BLaER1 treated with 17β-estradiol and CSF1 and Interleukin-3, amounts not matched to agents 10 nM and 100 nM (cell line): ENCODE measurements around the gene SUN1.

Source experiments
- H3K27ac ChIP-seq, 11 experiments: shearing (Covaris generic); formaldehyde crosslinking; 2 replicates each; pipeline ENCODE4 v1.8.1; 2022
- H3K27me3 ChIP-seq, 11 experiments: shearing (Covaris generic); formaldehyde crosslinking; 2 replicates each; pipeline ENCODE4 v1.8.1; 2022
- H3K36me3 ChIP-seq, 11 experiments: shearing (Covaris generic); formaldehyde crosslinking; 2 replicates each; pipeline ENCODE4 v1.8.1; 2022
- H3K4me1 ChIP-seq, 10 experiments: shearing (Covaris generic); formaldehyde crosslinking; 2 replicates each; pipeline ENCODE4 v1.8.1; 2022
- H3K4me2 ChIP-seq, 11 experiments: shearing (Covaris generic); formaldehyde crosslinking; 2 replicates each; pipeline ENCODE4 v1.8.1; 2022
- H3K4me3 ChIP-seq, 10 experiments: shearing (Covaris generic); formaldehyde crosslinking; 2 replicates each; pipeline ENCODE4 v1.8.1; 2022
- H3K9ac ChIP-seq, 11 experiments: shearing (Covaris generic); formaldehyde crosslinking; 2 replicates each; pipeline ENCODE4 v1.8.1; 2022
- H3K9me3 ChIP-seq, 11 experiments: shearing (Covaris generic); formaldehyde crosslinking; replicated peaks in 1 of 11; 2 replicates each; pipeline ENCODE4 v1.8.1; 2022
- H4K20me1 ChIP-seq, 11 experiments: shearing (Covaris generic); formaldehyde crosslinking; 2 replicates each; pipeline ENCODE4 v1.8.1; 2022
- Cebpa-rat ChIP-seq, 11 experiments: shearing (Covaris generic); IDR thresholded peaks; 2 replicates each; pipeline ENCODE4 v1.8.1; 2022

The SUN1 gene

DNA sequence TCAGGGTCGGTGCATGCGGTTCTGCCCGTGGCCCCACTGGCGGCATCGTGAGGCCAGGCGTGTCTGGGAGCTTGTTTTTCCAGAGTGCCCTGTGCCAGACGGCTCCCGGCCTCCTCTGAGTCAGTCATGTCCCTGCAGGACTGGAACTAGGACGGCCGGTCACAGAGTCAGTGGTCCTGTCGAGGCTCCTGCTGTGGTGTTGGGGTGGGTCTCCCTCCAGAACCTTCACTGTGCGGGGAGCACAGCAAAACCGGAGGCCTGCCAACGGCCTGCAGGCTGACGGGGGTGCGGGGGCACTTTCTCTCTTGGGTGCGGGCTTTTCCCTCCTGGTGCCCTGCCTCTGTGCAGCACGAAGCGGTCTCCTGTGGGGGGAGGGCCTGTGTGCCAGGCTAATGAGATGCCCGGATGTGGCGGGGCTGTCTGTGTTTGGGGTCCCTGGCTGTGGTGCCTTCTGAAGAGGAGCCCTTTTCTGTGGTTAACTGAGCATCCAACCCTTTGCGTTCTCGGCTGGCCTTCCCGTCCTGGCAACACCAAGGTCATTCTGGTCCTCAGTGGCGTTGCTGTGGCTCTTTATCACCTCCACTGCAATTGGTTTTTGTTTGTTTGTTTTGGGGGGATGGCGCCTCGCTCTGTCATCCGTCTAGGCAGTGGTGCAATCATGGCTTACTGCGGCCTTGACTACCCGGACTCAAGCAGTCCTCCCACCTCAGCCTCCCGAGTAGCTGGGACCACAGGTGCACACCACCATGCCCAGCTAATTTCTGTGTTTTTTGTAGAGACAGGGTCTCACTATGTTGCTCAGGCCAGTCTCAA lies 52.1 kb downstream of the SUN1 start:
- Histone ChIP-seq H3K27ac (peak overlapping the region in 1 of 11 experiments; percentile 22; a peak in 3 of 22 replicates), H3K36me3 (peaks cover 53 to 93% (median 75%) of the 10 kb centered on the region in 11 experiments), H3K4me2 (peak overlapping the region; percentile 9 to 90 (median 26); a peak in 17 of 22 replicates), H3K4me3 (no peak overlapping the region), H3K9ac (peak overlapping the region in 7 of 11 experiments; percentile 15 to 44 (median 28); a peak in 6 of 22 replicates), H3K27me3 (no peaks in the 10 kb centered on the region), H4K20me1 (peaks cover 97 to 100% (median 99%) of the 10 kb centered on the region in 11 experiments), H3K4me1 (peaks cover 50 to 84% (median 79%) of the 10 kb centered on the region in 10 experiments), H3K9me3 (no peaks in the 10 kb centered on the region)
- no peak for TF ChIP-seq Cebpa-rat (IDR thresholded peaks at IDR 0.05)

DNA sequence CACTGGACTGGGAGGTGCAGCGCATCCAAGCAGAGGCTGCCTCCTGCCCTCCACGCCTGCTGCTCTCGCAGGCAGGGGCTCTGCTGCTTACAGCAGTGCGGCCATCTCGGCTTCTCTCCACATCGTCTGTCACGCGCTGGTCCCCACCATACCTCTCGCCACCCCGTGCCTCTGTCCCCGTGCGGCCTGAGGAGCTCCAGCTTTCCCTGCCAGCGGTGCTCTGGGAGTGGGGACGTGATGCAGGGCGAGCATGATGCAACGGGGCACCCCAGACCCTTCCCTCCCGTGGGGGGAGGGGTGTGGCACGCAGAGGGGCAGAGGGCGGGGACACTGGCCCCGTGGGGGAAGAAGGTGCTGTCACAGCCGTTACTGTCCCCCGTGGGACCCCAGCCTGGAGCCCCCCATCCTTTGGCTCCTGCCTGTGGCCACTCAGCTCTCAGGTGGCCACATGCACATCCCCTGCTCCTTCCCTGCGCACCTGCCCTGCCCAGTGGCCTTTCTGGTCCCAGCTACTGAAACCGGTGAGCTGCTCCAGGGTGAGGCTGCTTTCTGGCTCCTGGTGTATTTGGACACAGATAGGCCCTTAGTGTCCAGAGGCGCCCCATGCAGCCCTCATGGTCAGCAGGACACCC lies 53.1 kb downstream of the SUN1 start:
- TF ChIP-seq Cebpa-rat (IDR thresholded peaks at IDR 0.05): no peak
- Histone ChIP-seq H3K36me3 (peaks cover 49 to 89% (median 73%) of the 10 kb centered on the region in 11 experiments), H3K27ac (peak overlapping the region in 2 of 11 experiments; percentile 14 to 22; a peak in 1 of 22 replicates), H3K9ac (peak overlapping the region in 7 of 11 experiments; percentile 15 to 53 (median 28); a peak in 7 of 22 replicates), H3K4me3 (no peak overlapping the region), H3K4me1 (peaks cover 42 to 74% (median 69%) of the 10 kb centered on the region in 10 experiments), H4K20me1 (peaks cover 91 to 98% (median 95%) of the 10 kb centered on the region in 11 experiments), H3K27me3 (no peaks in the 10 kb centered on the region), H3K9me3 (no peaks in the 10 kb centered on the region), H3K4me2 (peak overlapping the region in 7 of 11 experiments; percentile 13 to 90 (median 36); a peak in 13 of 22 replicates)

DNA sequence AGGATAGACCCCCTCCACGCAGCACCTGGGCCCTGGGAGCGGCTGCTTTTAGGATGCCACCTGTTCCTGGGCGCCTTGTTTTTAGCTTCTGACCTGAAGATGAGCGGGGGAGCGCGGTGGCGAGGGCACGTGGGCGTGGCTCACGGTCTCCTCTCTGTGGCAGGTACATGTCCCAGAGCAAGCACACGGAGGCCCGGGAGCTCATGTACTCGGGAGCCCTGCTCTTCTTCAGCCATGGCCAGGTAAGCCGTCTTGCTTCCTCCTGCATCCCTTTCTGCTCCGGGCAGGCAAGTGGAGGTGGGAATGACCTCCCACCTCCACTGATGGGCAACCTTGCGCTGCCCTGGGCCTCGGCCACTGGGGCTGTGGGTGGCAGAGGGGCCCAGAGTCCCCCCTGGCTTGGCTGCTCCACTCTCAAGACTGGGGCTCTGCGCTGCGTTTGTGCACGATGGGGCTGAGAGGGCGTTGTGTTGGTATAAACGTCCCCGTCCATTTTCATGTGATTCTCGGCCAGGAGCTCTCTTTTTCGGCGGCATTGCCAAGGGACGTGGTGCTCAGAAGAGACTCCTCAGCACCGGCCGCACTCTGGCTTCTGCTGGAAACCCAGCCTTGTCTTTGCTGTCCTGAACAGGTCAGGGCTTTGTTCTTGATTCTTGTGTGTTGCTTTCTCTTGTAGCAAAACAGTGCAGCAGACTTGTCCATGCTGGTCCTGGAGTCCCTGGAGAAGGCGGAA lies 53.8 kb downstream of the SUN1 start:
- TF ChIP-seq Cebpa-rat (IDR thresholded peaks at IDR 0.05): no peak
- Histone ChIP-seq H4K20me1 (peaks cover 91 to 98% (median 95%) of the 10 kb centered on the region in 11 experiments), H3K27ac (peak overlapping the region in 2 of 11 experiments; percentile 22 to 30; a peak in 1 of 22 replicates), H3K36me3 (peaks cover 55 to 90% (median 77%) of the 10 kb centered on the region in 11 experiments), H3K9me3 (no peaks in the 10 kb centered on the region), H3K4me3 (no peak overlapping the region), H3K4me2 (peak overlapping the region in 8 of 11 experiments; percentile 52 to 90 (median 72); a peak in 14 of 22 replicates), H3K27me3 (no peaks in the 10 kb centered on the region), H3K9ac (peak overlapping the region in 7 of 11 experiments; percentile 9 to 67 (median 48); a peak in 9 of 22 replicates), H3K4me1 (peaks cover 39 to 72% (median 66%) of the 10 kb centered on the region in 10 experiments)

DNA sequence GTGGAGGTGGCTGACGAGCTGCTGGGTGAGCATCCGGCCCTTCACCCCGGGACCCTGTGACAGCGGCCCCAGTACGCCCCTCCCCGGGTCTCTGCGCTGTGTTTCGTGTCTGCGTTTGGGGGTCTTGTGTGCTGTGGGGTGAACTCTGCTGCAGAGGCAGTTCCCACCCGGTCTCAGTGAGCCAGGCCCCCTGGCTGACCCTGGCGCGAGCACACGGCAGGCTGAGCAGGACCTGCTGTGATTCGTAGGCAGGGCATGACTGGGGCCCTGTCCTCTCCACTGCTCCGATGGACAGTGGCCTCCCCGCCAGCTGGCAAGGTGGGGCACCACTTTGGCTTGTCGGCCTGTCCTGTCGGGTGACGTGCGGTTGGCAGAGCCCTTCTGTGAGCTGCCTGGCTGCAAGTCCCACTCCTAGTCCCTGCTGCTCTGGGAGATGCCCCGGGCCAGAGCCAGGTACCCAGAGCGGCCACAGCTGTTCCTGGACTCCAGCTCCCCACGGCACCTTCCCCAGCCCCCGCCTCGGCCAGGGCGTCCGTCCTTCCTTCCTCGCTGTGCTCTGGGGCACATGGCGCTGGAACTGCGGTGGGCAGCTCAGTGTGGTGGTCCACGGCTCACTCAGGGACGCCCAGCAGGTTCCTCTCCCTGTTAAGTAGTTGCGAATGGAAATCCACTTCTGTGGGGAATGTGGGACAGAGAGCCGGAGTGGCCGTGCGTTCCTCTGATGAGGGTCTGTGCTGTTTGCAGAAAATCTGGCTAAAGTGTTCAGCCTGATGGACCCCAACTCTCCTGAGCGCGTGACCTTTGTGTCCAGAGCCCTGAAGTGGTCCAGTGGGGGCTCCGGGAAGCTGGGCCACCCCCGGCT lies 54.6 kb downstream of the SUN1 start:
- H3K27ac ChIP-seq: peak overlapping the region in 3 of 11 experiments; percentile 8 to 57 (median 30); a peak in 6 of 22 replicates
- H3K36me3 ChIP-seq: peaks cover 59 to 93% (median 80%) of the 10 kb centered on the region in 11 experiments
- peak overlapping the region in 1 of 10 experiments; percentile 20; a peak in 1 of 20 replicates for H3K4me3 ChIP-seq
- no peaks in the 10 kb centered on the region for H3K9me3 ChIP-seq
- peak overlapping the region in 10 of 11 experiments; percentile 17 to 67 (median 40); a peak in 16 of 22 replicates for H3K9ac ChIP-seq
- H3K27me3 ChIP-seq: no peaks in the 10 kb centered on the region
- peaks cover 39 to 70% (median 65%) of the 10 kb centered on the region in 10 experiments for H3K4me1 ChIP-seq
- peak overlapping the region in 10 of 11 experiments; percentile 22 to 90 (median 66); a peak in 17 of 22 replicates for H3K4me2 ChIP-seq
- no peak for TF ChIP-seq Cebpa-rat (IDR thresholded peaks at IDR 0.05)
- H4K20me1 ChIP-seq: peaks cover 93 to 98% (median 95%) of the 10 kb centered on the region in 11 experiments

DNA sequence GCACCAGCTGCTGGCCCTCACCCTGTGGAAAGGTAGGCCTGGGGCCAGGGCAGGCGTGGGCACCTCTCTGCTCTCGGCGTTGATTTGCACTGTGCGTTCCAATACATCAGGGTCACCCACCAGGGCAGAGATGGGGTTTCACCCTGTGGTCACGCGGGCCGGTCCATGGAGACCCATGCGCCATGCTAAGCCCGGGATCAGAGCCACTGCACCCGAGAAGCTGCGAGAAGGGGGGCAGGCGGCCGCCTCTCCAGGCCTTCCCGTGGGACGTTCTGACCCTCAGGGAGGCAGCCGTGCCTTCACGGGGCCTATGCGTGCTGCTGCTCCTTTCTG lies 55.2 kb downstream of the SUN1 start:
- Histone ChIP-seq H3K27ac (peak overlapping the region in 6 of 11 experiments; percentile 8 to 57 (median 30); a peak in 8 of 22 replicates), H3K27me3 (no peaks in the 10 kb centered on the region), H4K20me1 (peaks cover 91 to 98% (median 95%) of the 10 kb centered on the region in 11 experiments), H3K4me3 (peak overlapping the region in 1 of 10 experiments; percentile 20; a peak in 1 of 20 replicates), H3K9ac (peak overlapping the region in 10 of 11 experiments; percentile 17 to 67 (median 40); a peak in 16 of 22 replicates), H3K4me2 (peak overlapping the region in 10 of 11 experiments; percentile 22 to 90 (median 66); a peak in 19 of 22 replicates), H3K4me1 (peaks cover 34 to 64% (median 61%) of the 10 kb centered on the region in 10 experiments), H3K36me3 (peaks cover 59 to 93% (median 80%) of the 10 kb centered on the region in 11 experiments), H3K9me3 (no peaks in the 10 kb centered on the region)
- TF ChIP-seq Cebpa-rat (IDR thresholded peaks at IDR 0.05): no peak

DNA sequence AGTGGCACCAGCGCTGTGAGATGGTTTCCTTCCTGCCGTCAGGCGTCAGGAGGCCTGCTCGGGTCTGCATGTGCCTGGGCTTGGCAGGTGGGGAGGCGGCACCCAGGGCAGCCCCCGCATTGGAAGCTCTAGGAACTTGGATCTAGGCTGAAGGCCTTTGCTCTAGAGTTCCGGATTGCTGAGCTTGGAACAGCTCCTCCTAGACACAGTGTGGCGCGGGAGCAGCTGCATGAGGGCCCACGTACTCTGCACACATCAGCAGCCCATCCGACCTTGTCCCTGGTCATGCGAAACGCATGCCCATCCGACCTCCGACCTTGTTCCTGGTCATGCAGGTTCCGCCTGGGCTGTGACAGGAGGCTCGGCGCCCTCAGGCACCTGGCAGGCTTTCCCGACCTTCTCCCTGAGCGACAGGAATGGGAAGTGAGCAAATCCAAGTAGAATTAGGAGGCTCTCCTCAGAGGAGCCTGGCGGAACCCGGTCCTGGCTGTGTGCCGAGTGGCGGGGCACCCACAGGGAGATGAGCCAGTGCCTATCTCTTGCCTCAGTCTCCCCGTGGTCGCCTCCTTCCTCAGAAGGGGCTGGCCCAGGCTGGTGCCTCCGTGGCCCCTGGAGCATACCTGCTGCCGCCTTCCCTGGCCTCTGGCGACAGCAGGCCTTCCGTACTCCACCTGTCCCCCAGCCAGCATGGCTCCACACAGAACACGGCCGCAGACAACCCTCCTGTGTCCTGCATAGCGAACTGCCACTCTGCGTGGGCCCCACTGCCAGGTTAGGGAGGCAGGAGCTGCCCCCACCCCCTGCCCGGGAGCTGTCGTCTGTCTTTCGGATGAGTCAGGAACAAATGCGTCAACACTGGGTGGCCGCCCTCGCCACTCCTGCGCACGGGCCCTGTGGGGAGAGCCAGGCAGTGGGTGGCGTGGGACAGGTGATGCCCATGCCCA lies 56.1 kb downstream of the SUN1 start:
- Histone ChIP-seq H3K4me2 (peak overlapping the region in 10 of 11 experiments; percentile 22 to 90 (median 66); a peak in 18 of 22 replicates), H3K9ac (peak overlapping the region in 9 of 11 experiments; percentile 1 to 67 (median 34); a peak in 12 of 22 replicates), H3K4me3 (no peak overlapping the region), H3K27me3 (no peaks in the 10 kb centered on the region), H3K36me3 (peaks cover 65 to 94% (median 81%) of the 10 kb centered on the region in 11 experiments), H4K20me1 (peaks cover 82 to 98% (median 95%) of the 10 kb centered on the region in 11 experiments), H3K9me3 (no peaks in the 10 kb centered on the region), H3K27ac (peak overlapping the region in 5 of 11 experiments; percentile 8 to 57 (median 24); a peak in 3 of 22 replicates), H3K4me1 (peaks cover 25 to 55% (median 52%) of the 10 kb centered on the region in 10 experiments)
- no peak for TF ChIP-seq Cebpa-rat (IDR thresholded peaks at IDR 0.05)

DNA sequence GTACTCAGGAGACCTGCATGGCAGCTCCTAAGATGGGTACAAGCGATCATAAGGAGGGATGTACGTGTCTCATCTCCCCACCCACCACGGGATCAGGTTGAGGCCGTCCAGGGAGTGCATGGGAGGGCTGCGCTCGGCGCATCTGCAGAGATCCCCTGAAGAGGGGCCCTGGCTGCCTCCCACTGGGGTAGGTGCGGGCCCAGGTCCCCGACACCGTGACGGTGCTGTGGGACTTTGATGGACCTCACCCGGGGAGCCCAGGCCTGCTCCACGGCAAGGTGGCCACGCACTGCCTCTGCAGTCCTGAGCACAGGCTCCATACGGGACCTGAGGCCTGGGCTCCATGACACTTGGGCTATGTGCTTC lies 56.7 kb downstream of the SUN1 start:
- Histone ChIP-seq H3K4me1 (peaks cover 18 to 48% (median 46%) of the 10 kb centered on the region in 10 experiments), H3K9me3 (no peaks in the 10 kb centered on the region), H3K27ac (no peak overlapping the region), H3K9ac (no peak overlapping the region), H3K36me3 (peaks cover 71 to 94% (median 81%) of the 10 kb centered on the region in 11 experiments), H3K4me2 (no peak overlapping the region), H3K27me3 (no peaks in the 10 kb centered on the region), H3K4me3 (no peak overlapping the region), H4K20me1 (peaks cover 81 to 98% (median 95%) of the 10 kb centered on the region in 11 experiments)
- TF ChIP-seq Cebpa-rat (IDR thresholded peaks at IDR 0.05): no peak
